Activated CD4-positive, alpha-beta T cell treated with anti-CD3 and anti-CD28 coated beads for 36 hours (primary cell): ENCODE measurements around the gene ENOX1. TPM values are rescaled to one million over a fixed set of nuclear protein-coding genes. Genes with fewer than 3 reads are reported as not detected.

ENCODE experiments used
- ATAC-seq: fragments of 200-7000 bp; cut with Tn5 transposase; one replicate; pipeline ENCODE4 v1.10.0; 2021; ENCODE audit warnings: mild to moderate bottlenecking, moderate library complexity
- CTCF ChIA-PET: fragments of 350-600 bp; sonication (Branson Sonifier 250); formaldehyde crosslinking; loops from one replicate; lab custom pipeline; 2021; ENCODE audit warnings: antibody characterized with exemption; lab: Charles Lee
- POLR2A ChIA-PET: fragments of 350-600 bp; sonication (Branson Sonifier 250); formaldehyde crosslinking; loops from one replicate; lab custom pipeline; 2021; ENCODE audit warnings: antibody characterized with exemption, inconsistent platforms; lab: Charles Lee
- DNase-seq: peaks from one replicate; pipeline ENCODE4 v3.0.0-alpha.2; 2020
- H3K27ac Mint-ChIP-seq: one replicate; pipeline ENCODE4 v1.8.0; 2021; ENCODE audit warnings: mixed read lengths
- H3K27me3 Mint-ChIP-seq: one replicate; pipeline ENCODE4 v1.8.0; 2021; ENCODE audit warnings: mixed read lengths
- H3K36me3 Mint-ChIP-seq: one replicate; pipeline ENCODE4 v1.8.0; 2021; ENCODE audit warnings: low read depth, mixed read lengths
- H3K4me1 Mint-ChIP-seq: one replicate; pipeline ENCODE4 v1.8.0; 2021; ENCODE audit warnings: mixed read lengths
- H3K4me3 Mint-ChIP-seq: one replicate; pipeline ENCODE4 v1.8.0; 2021; ENCODE audit warnings: mild to moderate bottlenecking, moderate library complexity, mixed read lengths
- H3K9me3 Mint-ChIP-seq: one replicate; pipeline ENCODE4 v1.8.0; 2021; ENCODE audit warnings: low read depth, mixed read lengths
- intact Hi-C, 2 experiments: fragments of 100-400 bp; cut with DNase I in 1 of 2; cut with micrococcal nuclease in 1 of 2; formaldehyde crosslinking; loops; one replicate each; pipeline versions ENCODE4 v1.14.2 to v1.15.1; 2022 to 2024; cut with DNase I, micrococcal nuclease
- total RNA-seq, 2 experiments: library from RNA; stranded (reverse); gene quantifications; one replicate each; pipeline ENCODE4 v1.2.3, GENCODE V29; 2021

The ENOX1 gene
- total RNA-seq, 2 experiments from 2014 or later, result 0.28 to 0.48 TPM

DNA sequence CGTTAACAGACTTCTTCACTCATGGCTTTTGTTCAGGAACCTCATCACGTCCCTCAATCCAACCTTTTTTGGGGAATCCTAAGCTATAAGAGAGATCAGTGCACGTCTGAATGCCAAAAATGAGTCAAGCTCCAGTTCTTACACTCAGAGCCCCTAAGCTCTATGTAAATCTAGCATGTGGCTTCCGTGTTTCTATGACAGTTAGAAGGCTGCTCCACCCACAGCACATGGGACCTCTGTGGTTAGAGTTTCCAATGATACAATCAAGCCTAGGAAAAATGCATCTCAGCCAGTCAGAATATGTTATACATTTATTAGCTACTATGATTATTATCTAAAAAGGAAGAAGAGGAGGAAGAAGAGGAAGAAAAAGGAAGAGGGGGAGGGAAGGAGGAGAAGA, 135.9 kb downstream of the ENOX1 start:
- Mint-ChIP-seq H3K9me3 (no peaks in the 10 kb centered on the region), H3K36me3 (no peaks in the 10 kb centered on the region), H3K4me3 (no peak overlapping the region), H3K27ac (no peak overlapping the region), H3K4me1 (no peaks in the 10 kb centered on the region), H3K27me3 (peaks cover 13% of the 10 kb centered on the region)
- ChIA-PET CTCF (no interaction called here), POLR2A (no interaction called here)
- intact Hi-C loops, result no loop called here
- ATAC-seq, result no peak
- DNase-seq, result no peak

DNA sequence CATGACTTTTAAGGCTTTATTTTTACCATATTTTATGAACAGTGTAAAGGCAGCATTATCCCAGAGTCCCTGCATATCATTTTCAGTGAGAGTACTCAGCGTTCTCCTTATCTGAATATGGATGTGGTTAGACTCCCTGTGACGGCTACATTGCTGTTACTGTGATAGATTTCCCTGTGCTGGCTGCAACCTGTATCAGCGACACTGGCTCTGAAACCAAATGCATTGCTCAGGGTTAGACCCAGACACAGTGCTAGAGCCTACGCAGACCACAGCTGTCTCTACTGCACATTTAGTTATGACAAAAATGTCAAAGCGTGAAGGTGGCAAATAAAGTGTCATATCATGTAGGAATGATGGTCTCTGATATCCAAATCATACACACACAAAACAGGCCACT, 138.0 kb downstream of the ENOX1 start:
- no peaks in the 10 kb centered on the region for H3K9me3 Mint-ChIP-seq
- ChIA-PET CTCF (no interaction called here), POLR2A (no interaction called here)
- H3K27me3 Mint-ChIP-seq, result peaks cover 8% of the 10 kb centered on the region
- intact Hi-C loops, result no loop called here
- no peak for DNase-seq
- no peak for ATAC-seq
- H3K4me3 Mint-ChIP-seq, result no peak overlapping the region
- no peak overlapping the region for H3K27ac Mint-ChIP-seq
- no peaks in the 10 kb centered on the region for H3K4me1 Mint-ChIP-seq
- no peaks in the 10 kb centered on the region for H3K36me3 Mint-ChIP-seq

DNA sequence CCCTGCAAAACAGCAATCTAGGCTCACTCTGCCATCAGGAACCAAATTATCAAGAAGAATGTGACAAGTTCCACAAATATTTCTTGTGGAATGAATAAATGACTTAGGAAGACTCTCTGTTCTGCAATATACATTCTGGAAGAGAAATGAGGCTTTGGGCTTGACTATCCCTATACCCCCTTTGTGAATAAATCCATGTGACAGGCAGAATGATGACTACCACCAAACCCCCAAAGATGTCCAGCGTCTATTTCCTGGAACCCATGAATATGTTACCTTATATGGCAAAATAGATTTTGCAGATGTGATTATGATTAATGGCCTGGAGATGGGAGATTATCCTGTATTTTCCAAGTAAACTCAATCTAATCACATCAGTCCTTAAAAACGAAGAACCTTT, 139.3 kb downstream of the ENOX1 start:
- H3K4me1 Mint-ChIP-seq, result no peaks in the 10 kb centered on the region
- ChIA-PET POLR2A (no interaction called here), CTCF (interaction anchor here (0.7 kb wide), 1 partner anchor 16 kb away, joined by 3 read pairs; no protein-coding TSS in a partner anchor)
- no peaks in the 10 kb centered on the region for H3K36me3 Mint-ChIP-seq
- ATAC-seq (no peak), DNase-seq (no peak)
- no peak overlapping the region for H3K27ac Mint-ChIP-seq
- H3K27me3 Mint-ChIP-seq, result peaks cover 8% of the 10 kb centered on the region
- no peak overlapping the region for H3K4me3 Mint-ChIP-seq
- intact Hi-C loops, result no loop called here
- H3K9me3 Mint-ChIP-seq, result no peaks in the 10 kb centered on the region

DNA sequence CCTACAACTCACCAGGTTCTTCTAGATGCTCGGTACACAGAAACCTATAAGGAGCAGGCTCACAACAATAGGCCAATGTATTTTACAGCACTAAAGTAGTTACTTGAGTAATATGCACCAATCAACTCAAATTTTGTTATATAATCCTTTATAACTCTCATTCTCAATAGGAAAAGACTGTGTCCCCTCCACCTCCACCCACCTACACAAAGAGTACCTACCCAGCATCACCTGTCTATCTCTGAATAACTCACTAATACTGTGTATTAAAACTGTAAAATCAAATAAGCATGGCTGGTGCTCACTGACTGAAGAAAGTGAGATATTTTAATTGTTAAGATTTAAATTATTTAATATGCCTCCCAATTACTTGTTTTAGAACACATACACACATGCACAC, 146.3 kb downstream of the ENOX1 start:
- H3K4me3 Mint-ChIP-seq, result no peak overlapping the region
- POLR2A ChIA-PET, result no interaction called here
- no peak for DNase-seq
- intact Hi-C loops, result no loop called here
- ATAC-seq, result no peak
- CTCF ChIA-PET, result no interaction called here
- H3K27me3 Mint-ChIP-seq, result peaks cover 3% of the 10 kb centered on the region
- no peaks in the 10 kb centered on the region for H3K9me3 Mint-ChIP-seq
- no peak overlapping the region for H3K27ac Mint-ChIP-seq
- no peaks in the 10 kb centered on the region for H3K4me1 Mint-ChIP-seq
- H3K36me3 Mint-ChIP-seq, result no peaks in the 10 kb centered on the region

DNA sequence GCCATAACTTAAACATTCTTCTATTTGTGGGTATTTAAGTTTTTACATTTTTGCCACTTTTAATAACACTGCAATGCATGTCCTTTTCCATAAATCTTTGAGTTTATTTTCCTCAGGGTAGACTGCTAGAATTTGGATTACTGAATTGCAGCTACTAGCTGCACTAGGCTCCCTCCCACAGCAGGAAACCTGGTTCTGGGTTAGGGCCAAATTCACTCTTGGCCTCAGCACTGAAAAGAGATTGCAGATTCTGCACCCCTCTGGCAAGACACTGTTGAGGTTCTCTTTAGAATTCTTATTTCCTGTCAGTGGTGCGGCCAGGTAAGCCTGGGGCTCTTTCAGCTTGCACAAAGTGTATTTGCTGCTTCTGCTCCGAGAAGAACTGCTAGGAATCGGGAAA, 155.7 kb downstream of the ENOX1 start:
- intact Hi-C loops, result no loop called here
- Mint-ChIP-seq H3K27ac (no peak overlapping the region), H3K9me3 (no peaks in the 10 kb centered on the region), H3K4me1 (no peaks in the 10 kb centered on the region), H3K36me3 (no peaks in the 10 kb centered on the region), H3K4me3 (no peak overlapping the region), H3K27me3 (peaks cover 15% of the 10 kb centered on the region)
- DNase-seq (no peak), ATAC-seq (no peak)
- ChIA-PET CTCF (no interaction called here), POLR2A (no interaction called here)

DNA sequence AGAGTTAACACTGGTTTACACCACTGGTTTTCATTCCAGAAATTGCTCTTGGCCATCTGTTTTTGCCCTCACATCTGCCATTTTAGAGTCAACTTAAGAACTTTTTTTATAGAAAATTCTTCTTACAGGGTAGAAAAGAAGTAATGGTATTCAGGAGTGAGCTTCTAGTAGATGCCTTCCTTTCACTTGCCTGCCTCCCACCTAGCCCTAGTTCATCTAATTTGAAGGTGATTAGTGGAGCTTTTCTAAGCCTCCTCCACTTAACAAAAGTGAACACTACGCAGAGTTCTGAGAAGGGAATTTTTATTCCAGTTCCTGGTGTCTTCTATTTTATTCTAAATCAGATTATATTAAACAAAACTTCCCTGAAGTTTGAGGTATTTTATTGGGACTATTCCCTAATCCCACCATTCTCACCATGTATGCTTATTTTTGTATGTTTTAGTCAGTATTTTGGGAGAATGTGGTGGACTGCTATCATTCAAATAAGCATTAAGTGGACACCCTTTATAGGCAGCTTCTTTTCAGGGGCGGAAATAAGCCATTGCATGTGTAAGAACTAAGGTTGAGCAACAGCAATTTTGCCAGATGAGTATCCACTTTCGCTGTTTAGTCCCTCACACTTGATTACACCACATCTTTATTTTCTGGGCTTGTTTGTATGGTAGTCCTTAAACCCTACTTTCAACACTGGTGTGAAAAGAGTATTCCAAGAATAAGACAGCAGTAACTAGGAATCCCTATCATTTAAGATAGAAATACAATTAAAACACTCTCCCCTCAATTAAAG, 156.9 kb downstream of the ENOX1 start:
- Mint-ChIP-seq H3K27me3 (peaks cover 12% of the 10 kb centered on the region), H3K4me3 (no peak overlapping the region), H3K27ac (no peak overlapping the region), H3K36me3 (no peaks in the 10 kb centered on the region), H3K4me1 (no peaks in the 10 kb centered on the region), H3K9me3 (no peaks in the 10 kb centered on the region)
- intact Hi-C loops, result no loop called here
- ChIA-PET CTCF (no interaction called here), POLR2A (no interaction called here)
- DNase-seq, result no peak
- no peak for ATAC-seq

DNA sequence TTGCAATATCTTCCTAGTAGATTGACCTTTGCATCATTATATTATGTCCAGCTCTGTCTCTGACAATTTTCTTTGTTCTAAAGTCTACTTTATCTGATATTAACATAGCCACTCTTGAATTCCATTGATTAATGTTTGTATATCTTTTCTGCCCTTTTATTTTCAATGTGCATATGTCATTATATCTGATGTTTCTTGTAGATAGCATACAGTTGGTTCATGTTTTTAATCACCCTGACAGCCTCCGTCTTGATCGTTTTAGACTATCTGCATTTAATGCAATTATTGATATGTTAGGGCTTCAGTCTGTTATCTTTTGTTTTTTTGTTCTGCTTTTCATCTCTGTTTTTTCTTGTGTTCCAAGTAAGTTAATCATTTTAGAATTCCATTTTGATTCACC, 159.8 kb downstream of the ENOX1 start:
- Mint-ChIP-seq H3K4me3 (no peak overlapping the region), H3K9me3 (peaks cover 3% of the 10 kb centered on the region), H3K27me3 (peaks cover 18% of the 10 kb centered on the region), H3K27ac (no peak overlapping the region), H3K4me1 (no peaks in the 10 kb centered on the region), H3K36me3 (no peaks in the 10 kb centered on the region)
- CTCF ChIA-PET, result interaction anchor here (1.2 kb wide), 1 partner anchor 11 kb away, joined by 4 read pairs; no protein-coding TSS in a partner anchor
- POLR2A ChIA-PET, result no interaction called here
- no peak for DNase-seq
- no peak for ATAC-seq
- intact Hi-C loops, result no loop called here

DNA sequence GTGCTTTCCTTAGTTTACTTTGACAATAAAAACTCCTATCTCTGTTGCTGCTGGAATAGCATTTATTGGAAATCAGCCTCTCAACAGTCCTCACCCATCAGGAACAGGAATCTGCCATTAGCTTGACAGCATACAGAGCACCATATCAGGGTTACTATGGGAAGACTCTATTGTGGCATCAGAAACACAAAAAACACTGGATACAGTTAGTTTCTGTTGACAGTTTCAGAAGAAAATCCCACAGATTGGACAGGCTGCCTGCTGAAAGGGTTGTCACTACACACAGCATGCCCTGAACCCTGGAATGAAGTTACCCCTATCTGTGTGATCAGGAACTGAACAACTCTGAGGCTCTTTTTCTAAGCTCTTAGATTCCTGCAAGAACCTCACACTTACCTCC, 172.7 kb downstream of the ENOX1 start:
- Mint-ChIP-seq H3K27ac (no peak overlapping the region), H3K4me1 (no peaks in the 10 kb centered on the region), H3K9me3 (peaks cover 5% of the 10 kb centered on the region), H3K4me3 (no peak overlapping the region), H3K27me3 (peaks cover 4% of the 10 kb centered on the region), H3K36me3 (no peaks in the 10 kb centered on the region)
- no peak for ATAC-seq
- ChIA-PET CTCF (interaction anchor here (0.7 kb wide), 1 partner anchor 28 kb away, joined by 3 read pairs; no protein-coding TSS in a partner anchor), POLR2A (no interaction called here)
- no peak for DNase-seq
- intact Hi-C loops, result no loop called here

DNA sequence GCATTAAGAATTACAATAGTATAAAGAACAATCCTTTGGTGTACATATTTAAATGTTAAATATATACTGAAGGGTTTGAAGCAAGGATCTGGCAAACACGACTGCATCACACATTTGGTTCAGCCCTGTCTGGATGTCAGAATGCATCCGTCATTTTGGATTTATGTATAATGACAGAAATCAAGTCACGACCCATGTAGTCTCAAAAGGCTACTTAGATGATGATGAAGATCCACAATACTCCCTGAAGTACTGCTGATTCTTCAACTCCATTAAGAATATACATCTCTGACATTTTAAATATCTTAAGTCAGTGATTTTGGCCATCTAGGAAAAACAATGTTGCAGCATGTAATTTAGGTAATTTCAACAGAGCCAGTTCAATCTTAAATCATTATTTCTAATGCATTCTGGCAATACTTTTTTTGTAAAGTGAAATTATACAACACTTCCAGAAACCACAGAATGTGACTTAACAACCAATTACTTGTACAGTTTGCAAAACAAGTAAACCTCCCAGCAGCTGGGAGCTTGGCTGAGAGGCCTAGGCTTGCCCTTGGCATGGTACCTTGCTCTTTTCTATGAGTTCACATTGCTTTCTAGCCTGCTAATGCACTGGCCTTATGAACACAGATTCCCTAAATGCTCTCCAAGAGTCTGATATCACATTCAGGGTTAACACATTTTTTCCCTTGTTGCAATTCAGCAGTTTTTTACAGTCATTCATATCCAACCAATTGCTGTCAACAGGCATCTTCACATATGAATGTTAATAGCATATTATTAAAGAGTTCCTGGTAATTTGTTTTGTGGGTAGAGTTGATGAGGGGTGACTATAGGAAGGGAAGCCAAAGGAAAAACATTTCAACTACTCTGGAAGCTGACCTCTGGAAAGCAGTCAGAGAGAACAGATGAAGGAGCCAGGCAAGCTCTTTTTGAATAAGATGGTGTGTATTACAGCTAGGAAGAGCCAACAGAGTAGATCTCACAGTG, 175.2 kb downstream of the ENOX1 start:
- Mint-ChIP-seq H3K27ac (no peak overlapping the region), H3K27me3 (no peaks in the 10 kb centered on the region), H3K9me3 (no peaks in the 10 kb centered on the region), H3K36me3 (no peaks in the 10 kb centered on the region), H3K4me1 (no peaks in the 10 kb centered on the region), H3K4me3 (no peak overlapping the region)
- no peak for ATAC-seq
- ChIA-PET POLR2A (no interaction called here), CTCF (no interaction called here)
- intact Hi-C loops, result no loop called here
- DNase-seq, result no peak

DNA sequence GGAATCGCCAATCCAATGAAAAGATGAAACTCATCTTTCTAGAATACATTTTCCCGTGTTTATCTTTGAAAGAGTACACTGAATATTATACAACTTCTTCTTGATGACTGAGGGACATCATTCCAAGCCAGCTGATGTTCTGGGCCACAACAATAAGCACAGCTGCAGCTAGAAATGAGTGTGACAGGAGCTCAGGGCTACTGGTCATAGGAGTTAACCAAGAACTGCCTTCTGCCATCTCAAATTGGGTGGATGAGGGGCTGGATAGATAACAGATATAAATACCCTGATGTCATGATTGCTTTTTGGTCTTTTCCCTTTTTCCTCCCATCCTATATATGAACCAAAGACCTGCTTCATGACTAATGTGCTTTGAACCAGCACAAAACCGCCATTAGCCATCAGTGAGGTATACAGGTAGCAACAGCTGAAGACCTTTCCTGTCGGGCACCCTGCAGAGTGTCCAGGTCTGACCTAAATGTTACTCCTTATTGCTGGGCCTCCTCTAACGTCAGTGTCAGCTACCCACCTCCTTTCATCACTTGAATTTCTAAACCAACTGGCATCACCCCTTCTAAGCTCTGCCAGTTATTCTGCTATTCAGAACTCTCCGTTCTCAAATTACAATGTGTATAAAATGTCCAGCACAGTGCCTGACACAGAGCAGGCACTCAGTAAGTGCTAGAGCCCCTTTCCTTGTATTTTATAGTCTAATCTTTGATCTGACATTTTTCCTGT, 178.2 kb downstream of the ENOX1 start:
- H3K4me3 Mint-ChIP-seq, result no peak overlapping the region

DNA sequence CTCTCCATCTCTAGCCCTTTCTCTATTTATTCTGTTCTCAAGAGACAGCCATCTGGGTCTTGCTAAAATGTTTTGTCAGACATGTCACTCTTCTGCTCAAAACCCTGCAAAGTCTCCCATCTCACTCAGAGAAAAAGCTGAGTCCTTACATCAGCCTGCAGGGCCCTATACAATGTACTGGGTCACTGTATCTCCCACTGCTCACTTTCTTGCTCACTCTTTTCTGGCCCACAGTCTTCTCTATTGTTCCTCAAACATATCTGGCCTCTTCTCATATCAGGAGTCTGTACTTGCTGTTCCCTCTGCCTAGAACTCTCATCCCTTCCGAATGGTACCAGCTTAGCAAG, 189.2 kb downstream of the ENOX1 start:
- intact Hi-C loops, result loop anchor here (5.0 to 10.0 kb wide), 3 partner anchors 95 to 200 kb away; no protein-coding TSS in a partner anchor
- ChIA-PET POLR2A (no interaction called here), CTCF (no interaction called here)
- ATAC-seq, result peak; percentile 48
- Mint-ChIP-seq H3K27ac (peak overlapping the region; percentile 65), H3K4me3 (no peak overlapping the region), H3K27me3 (peaks cover 4% of the 10 kb centered on the region), H3K4me1 (peaks cover 18% of the 10 kb centered on the region), H3K9me3 (peaks cover 2% of the 10 kb centered on the region), H3K36me3 (no peaks in the 10 kb centered on the region)
- no peak for DNase-seq

More for the DNA sequence above, 178.2 kb downstream of the ENOX1 start:
- POLR2A ChIA-PET, result no interaction called here
- peaks cover 2% of the 10 kb centered on the region for H3K27me3 Mint-ChIP-seq
- H3K9me3 Mint-ChIP-seq, result peaks cover 7% of the 10 kb centered on the region
- intact Hi-C loops, result no loop called here
- no peaks in the 10 kb centered on the region for H3K36me3 Mint-ChIP-seq
- CTCF ChIA-PET, result no interaction called here
- DNase-seq (no peak), ATAC-seq (no peak)
- no peaks in the 10 kb centered on the region for H3K4me1 Mint-ChIP-seq
- H3K27ac Mint-ChIP-seq, result no peak overlapping the region
